Suprapubic skin (tissue), 4 donors: Measurements from ENCODE around the gene POLG2.
"Not testable (repeated sequence)": the region's sequence is repeated elsewhere in the genome, so short reads cannot be mapped to it uniquely, and the experiment has no call there.

Experiments used
- EP300 ChIP-seq: sonication (generic); formaldehyde crosslinking; IDR thresholded peaks from one replicate; pipeline ENCODE4 v1.6.1; 2017; ENCODE audit warnings: antibody characterized with exemption
- POLR2A ChIP-seq, 2 donors: fragments of 450-650 bp; IDR thresholded peaks; one replicate each; pipeline ENCODE4 v1.6.1; 2017; ENCODE audit warnings: antibody characterized with exemption in 2 of 2, mild to moderate bottlenecking in 2 of 2, moderate library complexity in 2 of 2
- POLR2AphosphoS5 ChIP-seq, 3 donors: sonication (generic); formaldehyde crosslinking; IDR thresholded peaks; one replicate each; pipeline ENCODE4 v1.6.1; 2017; ENCODE audit warnings: antibody characterized with exemption in 3 of 3
- TF ChIP-seq, protein P1 (sequence below), 2 donors: fragments of 200-600 bp in 1 of 2; fragments of 450-650 bp in 1 of 2; sonication (generic) in 1 of 2; IDR thresholded peaks; one replicate each; pipeline ENCODE4 v1.5.1; 2016 to 2019; ENCODE audit warnings: antibody characterized with exemption in 2 of 2, mild to moderate bottlenecking in 1 of 2, moderate library complexity in 1 of 2

DNA sequence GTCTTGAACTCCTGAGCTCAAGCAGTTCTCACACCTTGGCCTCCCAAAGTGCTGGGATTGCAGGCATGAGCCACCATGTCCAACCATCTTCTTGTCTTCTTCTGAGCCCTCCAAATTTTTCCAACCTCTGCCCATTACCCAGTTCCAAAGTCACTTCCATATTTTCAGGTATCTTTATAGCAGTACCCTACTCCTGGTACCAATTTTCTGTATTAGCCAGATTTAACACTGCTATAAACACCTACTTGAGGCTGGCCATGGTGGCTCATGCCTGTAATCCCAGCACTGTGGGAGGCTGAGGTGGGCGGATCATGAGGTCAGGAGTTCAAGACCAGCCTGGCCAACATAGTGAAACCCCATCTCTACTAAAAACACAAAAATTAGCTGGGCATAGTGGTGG lies 57.3 kb downstream of the POLG2 start:
- TF ChIP-seq, protein P1, sequence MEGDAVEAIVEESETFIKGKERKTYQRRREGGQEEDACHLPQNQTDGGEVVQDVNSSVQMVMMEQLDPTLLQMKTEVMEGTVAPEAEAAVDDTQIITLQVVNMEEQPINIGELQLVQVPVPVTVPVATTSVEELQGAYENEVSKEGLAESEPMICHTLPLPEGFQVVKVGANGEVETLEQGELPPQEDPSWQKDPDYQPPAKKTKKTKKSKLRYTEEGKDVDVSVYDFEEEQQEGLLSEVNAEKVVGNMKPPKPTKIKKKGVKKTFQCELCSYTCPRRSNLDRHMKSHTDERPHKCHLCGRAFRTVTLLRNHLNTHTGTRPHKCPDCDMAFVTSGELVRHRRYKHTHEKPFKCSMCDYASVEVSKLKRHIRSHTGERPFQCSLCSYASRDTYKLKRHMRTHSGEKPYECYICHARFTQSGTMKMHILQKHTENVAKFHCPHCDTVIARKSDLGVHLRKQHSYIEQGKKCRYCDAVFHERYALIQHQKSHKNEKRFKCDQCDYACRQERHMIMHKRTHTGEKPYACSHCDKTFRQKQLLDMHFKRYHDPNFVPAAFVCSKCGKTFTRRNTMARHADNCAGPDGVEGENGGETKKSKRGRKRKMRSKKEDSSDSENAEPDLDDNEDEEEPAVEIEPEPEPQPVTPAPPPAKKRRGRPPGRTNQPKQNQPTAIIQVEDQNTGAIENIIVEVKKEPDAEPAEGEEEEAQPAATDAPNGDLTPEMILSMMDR (IDR thresholded peaks at IDR 0.05), result not testable (repeated sequence)
- TF ChIP-seq POLR2AphosphoS5 (IDR thresholded peaks at IDR 0.05); POLR2A (IDR thresholded peaks at IDR 0.05); EP300: not testable (repeated sequence)
